Nucleus accumbens (tissue), 56 donors: ENCODE data around the gene SNX9.
A peak's percentile ranks its signal among the peaks of the same experiment; 100 is the strongest.

Experiments used
- DNase-seq, 56 donors: peaks; one replicate each; lab custom pipeline; 2025; lab: John Stamatoyannopoulos, UW

SNX9 gene

GRCh38 chr6:157908369-157909281 is 85.6 kb downstream of the SNX9 start:
- DNase-seq, result no peak

DNA sequence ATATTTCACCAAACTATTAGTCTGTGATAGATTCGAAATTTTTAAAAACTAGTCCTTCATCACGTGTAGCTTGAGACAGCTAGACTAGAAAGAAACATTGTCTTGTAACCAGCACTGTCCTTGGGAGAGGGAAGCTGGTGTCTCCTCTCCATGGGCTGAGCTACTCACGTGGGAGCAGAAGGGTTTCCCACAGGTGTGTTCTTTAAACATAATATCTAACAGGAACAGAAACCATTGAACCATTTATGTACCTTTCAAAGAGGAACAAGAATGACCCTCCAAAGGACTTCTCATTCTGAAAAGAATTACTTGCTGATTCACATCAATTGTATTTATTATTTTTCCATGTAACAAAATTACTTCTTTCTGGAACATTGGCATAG is 86.2 kb downstream of the SNX9 start:
- DNase-seq, result no peak

DNA sequence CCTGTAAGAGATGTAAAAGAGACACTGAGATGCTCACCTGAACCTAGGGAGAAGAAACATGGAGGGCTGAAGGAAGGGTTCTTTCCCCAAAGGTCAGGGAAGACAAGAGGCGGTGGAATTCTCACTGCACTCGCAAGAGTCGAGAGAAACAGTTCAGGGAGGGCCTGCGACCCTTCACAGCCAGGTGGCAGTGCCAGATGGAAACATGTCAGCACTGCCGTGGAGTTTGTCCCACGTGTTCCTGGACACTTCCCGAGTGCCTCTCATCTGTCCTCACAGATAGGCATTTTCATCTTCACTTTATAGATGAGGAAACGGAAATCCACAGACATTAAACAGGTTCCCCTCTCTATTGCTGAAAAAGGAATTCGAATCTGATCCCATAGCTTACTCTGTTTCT is 88.2 kb downstream of the SNX9 start:
- peak in 5 of 56 donors; percentile 13 to 46 (median 28) for DNase-seq

GRCh38 chr6:157911786-157912185 is 88.7 kb downstream of the SNX9 start:
- DNase-seq, result peak in 1 of 56 donors; percentile 24

DNA sequence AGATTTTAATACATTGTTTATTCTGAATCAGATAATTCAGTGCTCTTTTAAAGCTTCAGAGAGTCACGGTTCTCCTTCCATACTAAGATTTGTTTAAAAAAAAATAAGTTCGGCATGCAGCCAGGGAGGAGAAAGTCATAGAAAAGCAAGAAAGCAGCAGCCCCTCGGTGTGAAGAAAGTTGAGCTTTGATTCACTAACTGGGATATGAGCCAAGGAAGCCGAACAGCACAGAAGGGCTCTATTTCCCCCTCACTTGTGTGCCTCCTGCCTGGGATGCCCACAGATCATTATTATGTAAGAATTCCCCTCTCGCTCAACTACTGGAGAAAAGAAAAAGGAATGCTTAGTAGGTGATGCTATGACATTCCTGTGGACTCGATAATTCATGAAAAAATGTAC is 89.3 kb downstream of the SNX9 start:
- DNase-seq, result peak in 35 of 56 donors; percentile 10 to 72 (median 38)

- no peak for DNase-seq
Observed at GRCh38 chr6:157921685-157922367, 98.8 kb downstream of the SNX9 start.

GRCh38 chr6:157925771-157926170 is 102.7 kb downstream of the SNX9 start:
- no peak for DNase-seq

DNA sequence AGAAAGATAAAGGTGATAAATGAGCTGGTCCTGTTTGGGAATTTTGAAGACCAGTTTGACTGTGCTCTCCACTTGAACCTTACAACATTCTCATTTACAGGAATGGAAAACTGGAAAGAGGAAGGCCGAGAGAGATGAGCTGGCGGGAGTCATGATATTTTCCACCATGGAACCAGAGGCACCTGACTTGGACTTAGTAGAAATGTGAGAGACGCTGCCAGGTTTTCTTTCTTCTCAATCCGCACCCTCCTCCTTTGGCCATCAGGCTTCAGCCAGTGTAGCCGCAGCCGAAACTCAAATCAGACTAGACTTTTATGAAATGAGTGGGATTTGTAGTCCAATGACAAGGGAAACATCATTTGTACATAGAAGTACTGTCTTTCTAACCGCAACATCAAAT is 104.0 kb downstream of the SNX9 start:
- DNase-seq, result no peak

DNA sequence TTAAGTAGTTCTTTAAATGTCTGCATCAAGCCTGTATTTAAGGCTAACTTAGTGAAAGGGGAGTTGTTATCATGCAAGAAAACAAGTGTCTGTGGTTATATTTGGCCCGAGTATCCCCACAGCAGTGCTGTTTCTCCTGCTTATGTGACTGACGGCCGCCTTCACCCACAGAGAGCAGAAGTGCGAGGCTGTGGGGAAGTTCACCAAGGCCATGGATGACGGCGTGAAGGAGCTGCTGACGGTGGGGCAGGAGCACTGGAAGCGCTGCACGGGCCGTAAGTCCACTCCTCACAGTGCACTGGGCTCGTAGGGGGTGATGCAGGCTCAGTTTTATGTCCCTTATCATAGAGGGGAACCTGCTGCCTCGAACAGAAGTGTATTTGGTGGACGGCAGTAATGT is 105.4 kb downstream of the SNX9 start:
- DNase-seq, result no peak

GRCh38 chr6:157929076-157929475 is 106.0 kb downstream of the SNX9 start:
- DNase-seq, result peak in 12 of 56 donors; percentile 18 to 63 (median 39)

DNA sequence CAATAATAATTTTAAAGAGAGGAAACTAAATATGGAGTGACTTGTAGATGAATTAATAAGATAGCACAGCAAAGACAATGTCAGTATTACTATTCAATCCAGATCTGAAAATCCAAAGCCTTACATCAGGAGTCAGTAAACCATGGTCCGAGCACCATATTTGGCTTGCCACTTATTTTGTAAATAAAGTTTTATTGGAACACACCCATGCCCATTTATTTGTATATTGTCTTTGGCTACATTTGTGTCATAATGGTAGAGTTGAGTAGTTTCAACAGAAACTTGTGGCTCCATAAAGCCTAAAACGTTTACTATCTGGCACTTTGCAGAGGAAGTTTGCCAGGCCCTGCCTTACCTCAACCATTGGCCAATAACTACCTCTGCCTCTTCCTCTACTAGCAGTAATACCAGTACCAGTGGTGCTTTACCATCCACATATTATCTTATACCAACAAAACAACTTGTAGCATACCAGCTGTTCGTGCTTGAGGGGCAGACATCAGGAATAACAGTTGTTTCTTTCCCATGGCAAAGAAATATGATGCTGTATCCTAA is 106.8 kb downstream of the SNX9 start:
- no peak for DNase-seq

- DNase-seq, result no peak
Observed at GRCh38 chr6:157935786-157936185, 112.7 kb downstream of the SNX9 start.

DNA sequence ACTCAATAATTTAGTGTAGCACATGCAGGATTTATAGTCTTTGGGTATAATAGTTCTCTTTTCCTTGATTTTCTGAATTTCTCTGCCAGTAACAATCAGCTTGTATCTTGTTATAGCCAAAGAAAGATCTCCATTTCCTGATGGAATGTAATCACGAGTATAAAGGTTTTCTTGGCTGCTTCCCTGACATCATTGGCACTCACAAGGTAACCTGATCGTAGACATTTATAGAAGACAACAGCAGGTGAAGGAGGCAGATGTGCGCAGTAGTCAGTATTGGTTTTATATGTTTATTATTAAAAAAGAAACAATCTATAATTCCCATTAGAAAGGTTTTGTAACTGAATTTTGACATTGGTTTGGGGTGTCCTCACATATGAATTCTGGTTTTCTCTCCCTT is 114.3 kb downstream of the SNX9 start:
- DNase-seq, result no peak

DNA sequence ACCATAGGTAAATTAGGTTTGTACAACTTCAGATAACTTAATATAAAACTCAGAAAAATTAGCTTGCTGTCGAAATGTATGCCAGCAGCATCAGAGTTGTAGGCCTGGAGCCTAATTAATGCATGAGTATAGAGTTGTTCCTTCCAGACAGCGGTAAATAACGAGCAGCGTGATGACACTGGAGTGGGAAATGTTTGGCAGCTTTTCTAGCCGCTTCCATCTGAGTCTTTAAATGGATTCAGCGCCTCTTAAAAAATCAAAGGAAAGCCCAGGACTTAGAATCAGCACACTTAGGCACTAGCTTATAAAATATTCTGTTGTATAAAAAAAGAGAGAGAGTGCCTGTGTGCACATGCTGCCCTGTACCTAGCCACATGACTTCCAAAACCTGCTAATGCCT is 114.9 kb downstream of the SNX9 start:
- no peak for DNase-seq

GRCh38 chr6:157940375-157941036 is 117.5 kb downstream of the SNX9 start:
- DNase-seq, result peak in 2 of 56 donors; percentile 41 to 48

- peak in 53 of 56 donors; percentile 23 to 91 (median 73) for DNase-seq
Observed at GRCh38 chr6:157941101-157941863, 118.2 kb downstream of the SNX9 start.

- DNase-seq, result no peak
Observed at GRCh38 chr6:157942351-157942750, 119.3 kb downstream of the SNX9 start.

DNA sequence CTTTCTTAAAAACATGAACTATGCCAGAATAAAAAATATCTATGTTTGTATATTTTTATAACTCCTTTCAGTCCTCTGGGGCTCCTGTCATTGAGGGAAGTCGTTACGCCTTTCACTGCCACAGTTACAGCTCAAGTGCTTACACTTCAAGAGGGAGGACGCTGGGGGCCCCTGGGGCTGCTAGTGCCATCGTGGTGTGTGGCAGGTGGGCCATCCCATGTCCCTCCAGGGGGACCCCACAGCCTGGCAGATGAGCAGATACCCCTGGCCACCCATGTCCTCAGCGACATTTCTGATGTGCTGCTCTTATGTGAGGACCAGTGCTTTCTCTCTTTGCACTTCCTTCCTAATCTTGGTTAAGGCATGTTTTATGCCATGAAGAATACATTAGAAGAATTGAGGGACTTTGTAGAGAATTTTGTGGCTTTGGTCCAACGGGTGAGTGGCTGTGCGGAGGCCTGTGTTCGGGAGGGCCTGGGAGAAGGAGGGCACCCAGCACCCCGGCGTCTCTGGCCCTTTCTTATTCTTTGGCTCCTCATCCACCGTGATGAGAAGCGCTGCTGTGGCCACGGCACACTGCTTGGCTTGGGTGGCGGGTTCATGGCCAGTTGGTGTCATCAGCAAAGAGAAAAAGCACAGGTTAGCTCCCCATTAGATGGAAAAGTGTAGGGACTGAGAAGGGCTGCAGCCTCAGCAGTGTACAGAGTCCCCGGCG is 120.4 kb downstream of the SNX9 start:
- DNase-seq, result no peak

- DNase-seq, result no peak
Observed at GRCh38 chr6:157943964-157944283, 120.9 kb downstream of the SNX9 start.
